HL-60/S4 (cell line): Measurements from ENCODE around the gene CAMK1D.
"Not testable (repeated sequence)": the region's sequence is repeated elsewhere in the genome, so short reads cannot be mapped to it uniquely, and the experiment has no call there.

Experiments
- in situ Hi-C: fragments of 300-500 bp; cut with MboI; formaldehyde crosslinking; loops from 2 replicates; pipeline ENCODE4 v1.14.3; 2022; ENCODE audit warnings: low sequenced_read_pairs

Gene CAMK1D

GRCh38 chr10:12423896-12424295, 74.5 kb downstream of the CAMK1D start:
- in situ Hi-C loops: no loop called here

- in situ Hi-C loops: no loop called here
Measured at GRCh38 chr10:12427276-12427675, 77.9 kb downstream of the CAMK1D start.

- in situ Hi-C loops: no loop called here
Measured at GRCh38 chr10:12428447-12429135, 79.2 kb downstream of the CAMK1D start.

DNA sequence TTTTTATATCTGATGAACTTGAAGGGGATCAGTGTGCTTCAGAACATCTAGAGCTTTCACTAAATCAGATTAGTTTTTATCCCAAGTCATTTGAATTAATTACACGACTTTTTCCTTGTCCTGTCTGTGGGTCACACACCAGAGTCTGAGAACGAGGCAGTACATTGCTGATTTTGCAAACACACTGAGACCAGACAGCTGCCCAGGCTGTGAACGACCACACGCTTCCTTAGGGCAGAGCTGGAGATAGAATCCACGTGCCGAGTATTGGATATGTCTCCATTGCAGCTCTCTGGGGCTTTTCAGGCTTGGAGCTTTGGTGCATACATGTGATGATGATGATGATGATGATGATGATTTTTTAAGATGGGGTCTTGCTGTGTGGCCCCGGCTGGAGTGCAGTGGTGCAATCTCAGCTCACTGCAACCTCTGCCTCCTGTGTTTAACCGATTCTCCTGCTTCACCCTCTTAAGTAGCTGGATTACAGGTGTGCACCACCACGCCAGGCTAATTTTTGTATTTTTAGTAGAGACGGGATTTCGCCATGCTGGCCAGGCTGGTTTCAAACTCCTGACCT, 81.1 kb downstream of the CAMK1D start:
- in situ Hi-C loops: no loop called here

GRCh38 chr10:12431151-12432101, 82.1 kb downstream of the CAMK1D start:
- in situ Hi-C loops: no loop called here

- in situ Hi-C loops: no loop called here
Measured at GRCh38 chr10:12432402-12433189, 83.2 kb downstream of the CAMK1D start.

GRCh38 chr10:12434277-12434676, 84.9 kb downstream of the CAMK1D start:
- in situ Hi-C loops: no loop called here

- in situ Hi-C loops: not testable (repeated sequence)
Measured at GRCh38 chr10:12434677-12435076, 85.3 kb downstream of the CAMK1D start.

GRCh38 chr10:12435348-12435747, 86.0 kb downstream of the CAMK1D start:
- in situ Hi-C loops: no loop called here

- in situ Hi-C loops: no loop called here
Measured at GRCh38 chr10:12438919-12439692, 89.8 kb downstream of the CAMK1D start.

DNA sequence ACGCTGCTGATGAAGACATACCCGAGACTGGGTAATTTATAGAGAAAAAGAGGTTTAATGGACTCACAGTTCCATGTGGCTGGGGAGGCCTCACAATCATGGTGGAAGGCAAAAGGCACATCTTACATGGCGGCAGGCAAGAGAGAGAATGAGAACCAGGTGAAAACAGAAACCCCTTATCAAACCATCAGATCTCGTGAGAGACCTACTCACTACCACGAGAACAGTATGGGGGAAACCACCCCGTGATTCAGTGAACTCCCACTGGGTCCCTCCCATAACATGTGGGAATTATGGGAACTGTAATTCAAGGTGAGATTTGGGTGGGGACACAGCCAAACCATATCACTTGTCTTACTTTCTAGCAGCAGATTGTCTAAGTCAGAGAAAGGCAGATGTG, 90.4 kb downstream of the CAMK1D start:
- in situ Hi-C loops: not testable (repeated sequence)

- in situ Hi-C loops: no loop called here
Measured at GRCh38 chr10:12443026-12443425, 93.7 kb downstream of the CAMK1D start.

- in situ Hi-C loops: no loop called here
Measured at GRCh38 chr10:12444981-12445700, 95.8 kb downstream of the CAMK1D start.

DNA sequence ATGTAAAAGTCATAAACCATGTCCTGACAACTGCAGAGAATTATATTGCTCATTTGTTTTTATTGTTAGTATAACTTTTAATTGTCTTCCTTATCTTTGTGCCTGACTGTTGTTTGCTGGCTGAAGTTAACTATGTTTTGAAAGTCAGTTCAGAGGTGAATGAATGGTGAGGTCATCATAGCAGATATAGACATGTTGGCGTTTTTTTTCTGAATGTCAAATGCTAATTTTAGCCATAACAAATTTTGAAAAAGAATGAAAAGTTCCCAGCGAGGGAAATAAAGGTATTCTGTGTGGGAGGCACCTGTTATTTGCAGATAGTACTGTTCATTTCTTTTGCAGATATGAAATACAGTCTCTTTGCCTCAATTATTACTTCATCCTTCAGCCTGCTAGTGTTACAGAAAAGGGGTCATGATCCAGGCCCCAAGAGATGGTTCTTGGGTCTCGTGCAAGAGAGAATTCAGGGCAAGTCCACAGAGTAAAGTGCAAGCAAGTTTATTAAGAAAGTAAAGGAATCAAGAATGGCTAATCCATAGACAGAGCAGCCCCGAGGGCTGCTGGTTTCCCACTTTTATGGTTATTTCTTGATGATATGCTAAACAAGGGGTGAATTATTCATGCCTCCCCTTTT, 96.5 kb downstream of the CAMK1D start:
- in situ Hi-C loops: no loop called here

DNA sequence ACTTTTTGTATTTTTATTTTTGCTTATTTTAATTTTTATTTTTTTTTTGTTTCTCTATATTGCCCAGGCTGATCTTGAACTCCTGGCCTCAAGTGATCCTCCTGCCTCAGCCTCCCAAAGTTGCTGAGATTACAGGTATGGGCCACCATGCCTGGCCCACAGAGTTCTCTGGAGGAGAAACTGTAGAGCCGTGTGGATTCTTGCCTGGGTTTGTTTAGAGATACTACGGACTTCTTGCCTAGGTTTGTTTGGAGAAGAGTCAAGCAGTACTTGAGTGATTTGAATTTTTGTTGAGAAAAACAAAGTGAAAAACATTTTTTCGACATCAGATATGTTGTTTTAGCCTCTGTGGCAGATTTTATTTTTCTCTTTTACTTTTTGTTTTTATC, 99.0 kb downstream of the CAMK1D start:
- in situ Hi-C loops: no loop called here

DNA sequence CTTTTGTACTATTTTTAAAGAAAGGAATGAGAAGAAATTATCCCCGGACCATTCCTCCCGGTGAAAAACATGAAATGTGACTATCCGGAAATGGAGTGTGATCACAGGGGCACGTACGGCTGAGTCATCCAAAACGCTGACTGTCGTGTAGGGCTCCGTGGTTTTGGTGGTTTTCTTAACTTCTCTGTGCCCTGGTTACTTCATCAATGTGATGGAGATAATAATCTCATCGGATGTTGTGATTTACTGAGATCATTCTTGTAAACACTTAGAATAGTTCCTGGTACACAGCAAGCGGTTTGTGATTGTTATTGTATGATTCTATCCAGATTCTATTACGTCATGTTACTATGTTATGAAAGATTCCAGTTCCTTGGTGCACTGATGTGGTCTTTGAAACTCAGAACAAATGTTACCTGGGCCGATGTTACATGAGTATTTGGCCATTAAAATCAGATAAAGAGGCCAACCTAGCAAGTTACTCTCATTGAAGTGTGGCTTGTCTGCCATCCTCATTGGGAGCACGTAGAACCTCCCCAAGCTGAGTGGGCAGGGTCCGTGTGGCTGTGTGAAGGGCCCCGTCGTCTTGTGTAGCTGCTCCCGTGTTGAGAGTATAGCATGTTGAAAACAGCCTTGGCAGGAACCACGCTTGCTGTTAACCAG, 99.5 kb downstream of the CAMK1D start:
- in situ Hi-C loops: no loop called here

DNA sequence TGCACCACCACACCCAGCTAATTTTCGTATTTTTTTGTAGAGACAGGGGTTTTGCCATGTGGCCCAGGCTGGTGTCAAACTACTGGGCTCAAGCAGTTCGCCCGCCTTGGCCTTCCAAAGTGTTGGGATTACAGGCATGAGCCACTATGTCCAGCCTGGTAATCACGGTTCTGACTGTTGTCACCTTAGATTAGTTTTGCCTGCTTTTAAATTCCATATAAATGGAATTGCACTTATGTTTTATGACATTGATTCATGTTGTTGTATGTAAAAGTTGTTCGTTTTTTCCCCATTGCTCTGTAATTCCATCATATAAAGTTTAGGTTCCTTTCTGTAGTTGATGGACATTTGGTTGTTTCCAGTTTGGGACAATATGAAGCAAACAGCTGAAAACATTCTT, 106.0 kb downstream of the CAMK1D start:
- in situ Hi-C loops: no loop called here

GRCh38 chr10:12455766-12456165, 106.4 kb downstream of the CAMK1D start:
- in situ Hi-C loops: no loop called here

DNA sequence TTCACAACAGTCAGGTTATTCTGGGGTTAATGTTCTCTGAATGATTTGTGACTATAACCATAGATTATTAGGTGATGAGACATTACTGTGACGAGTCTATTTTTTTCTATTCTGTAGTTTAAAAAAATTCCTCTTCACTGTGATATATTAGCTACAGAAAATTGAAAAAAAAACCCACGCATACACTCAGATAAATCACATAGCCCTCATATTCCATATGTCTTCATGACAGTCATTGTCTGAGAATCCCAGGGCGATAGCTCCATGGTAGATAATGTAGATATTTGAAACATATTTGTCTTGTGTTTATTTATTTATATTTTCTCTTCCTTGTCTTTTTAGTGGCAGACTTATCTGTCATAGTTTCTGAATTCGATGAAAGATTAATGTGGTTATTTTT, 110.0 kb downstream of the CAMK1D start:
- in situ Hi-C loops: no loop called here
